ENCODE results near the gene CBLC.

The CBLC gene

DNA sequence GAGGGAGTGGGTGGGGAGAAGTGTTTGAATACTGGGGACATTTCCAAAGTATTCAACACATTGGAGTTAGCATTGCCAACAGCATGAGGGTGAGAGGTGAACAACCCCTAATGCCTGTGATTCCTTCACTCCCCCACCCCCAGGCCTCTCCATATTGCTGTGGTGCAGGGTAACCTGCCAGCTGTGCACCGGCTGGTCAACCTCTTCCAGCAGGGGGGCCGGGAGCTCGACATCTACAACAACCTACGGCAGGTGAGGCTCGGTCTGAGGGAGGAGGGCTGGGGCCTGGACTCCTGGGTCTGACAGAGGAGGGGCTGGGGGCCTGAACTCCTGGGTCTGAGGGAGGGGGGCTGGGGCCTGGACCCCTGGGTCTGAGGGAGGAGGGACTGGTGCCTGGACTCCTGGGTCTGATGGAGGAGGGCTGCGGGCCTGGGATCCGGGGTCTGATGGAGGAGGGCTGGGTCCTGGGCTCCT is 21.6 kb upstream of the CBLC start:
- no peak for DNase-seq (ENCODE audit: low read depth)
- TF ChIP-seq, protein P1, sequence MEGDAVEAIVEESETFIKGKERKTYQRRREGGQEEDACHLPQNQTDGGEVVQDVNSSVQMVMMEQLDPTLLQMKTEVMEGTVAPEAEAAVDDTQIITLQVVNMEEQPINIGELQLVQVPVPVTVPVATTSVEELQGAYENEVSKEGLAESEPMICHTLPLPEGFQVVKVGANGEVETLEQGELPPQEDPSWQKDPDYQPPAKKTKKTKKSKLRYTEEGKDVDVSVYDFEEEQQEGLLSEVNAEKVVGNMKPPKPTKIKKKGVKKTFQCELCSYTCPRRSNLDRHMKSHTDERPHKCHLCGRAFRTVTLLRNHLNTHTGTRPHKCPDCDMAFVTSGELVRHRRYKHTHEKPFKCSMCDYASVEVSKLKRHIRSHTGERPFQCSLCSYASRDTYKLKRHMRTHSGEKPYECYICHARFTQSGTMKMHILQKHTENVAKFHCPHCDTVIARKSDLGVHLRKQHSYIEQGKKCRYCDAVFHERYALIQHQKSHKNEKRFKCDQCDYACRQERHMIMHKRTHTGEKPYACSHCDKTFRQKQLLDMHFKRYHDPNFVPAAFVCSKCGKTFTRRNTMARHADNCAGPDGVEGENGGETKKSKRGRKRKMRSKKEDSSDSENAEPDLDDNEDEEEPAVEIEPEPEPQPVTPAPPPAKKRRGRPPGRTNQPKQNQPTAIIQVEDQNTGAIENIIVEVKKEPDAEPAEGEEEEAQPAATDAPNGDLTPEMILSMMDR (IDR thresholded peaks at IDR 0.05; ENCODE audit: insufficient read depth, low read depth, low read length, missing control alignments): no peak
- H3K4me3 ChIP-seq (ENCODE audit: low read depth, low read length): no peak overlapping the region

GRCh38 chr19:44757057-44757734 is 20.5 kb upstream of the CBLC start:
- no peak overlapping the region for H3K4me3 ChIP-seq (ENCODE audit: low read depth, low read length)
- TF ChIP-seq, protein P1 (IDR thresholded peaks at IDR 0.05; ENCODE audit: insufficient read depth, low read depth, low read length, missing control alignments): no peak
- no peak for DNase-seq (ENCODE audit: low read depth)

GRCh38 chr19:44757735-44758505 is 19.8 kb upstream of the CBLC start:
- TF ChIP-seq, protein P1 (IDR thresholded peaks at IDR 0.05; ENCODE audit: insufficient read depth, low read depth, low read length, missing control alignments): no peak
- DNase-seq (ENCODE audit: low read depth): no peak
- no peak overlapping the region for H3K4me3 ChIP-seq (ENCODE audit: low read depth, low read length)

- DNase-seq (ENCODE audit: low read depth): no peak
- TF ChIP-seq, protein P1 (IDR thresholded peaks at IDR 0.05; ENCODE audit: insufficient read depth, low read depth, low read length, missing control alignments): no peak
- no peak overlapping the region for H3K4me3 ChIP-seq (ENCODE audit: low read depth, low read length)
These were observed 19.1 kb upstream of the CBLC start for GRCh38 chr19:44758596-44758995.

DNA sequence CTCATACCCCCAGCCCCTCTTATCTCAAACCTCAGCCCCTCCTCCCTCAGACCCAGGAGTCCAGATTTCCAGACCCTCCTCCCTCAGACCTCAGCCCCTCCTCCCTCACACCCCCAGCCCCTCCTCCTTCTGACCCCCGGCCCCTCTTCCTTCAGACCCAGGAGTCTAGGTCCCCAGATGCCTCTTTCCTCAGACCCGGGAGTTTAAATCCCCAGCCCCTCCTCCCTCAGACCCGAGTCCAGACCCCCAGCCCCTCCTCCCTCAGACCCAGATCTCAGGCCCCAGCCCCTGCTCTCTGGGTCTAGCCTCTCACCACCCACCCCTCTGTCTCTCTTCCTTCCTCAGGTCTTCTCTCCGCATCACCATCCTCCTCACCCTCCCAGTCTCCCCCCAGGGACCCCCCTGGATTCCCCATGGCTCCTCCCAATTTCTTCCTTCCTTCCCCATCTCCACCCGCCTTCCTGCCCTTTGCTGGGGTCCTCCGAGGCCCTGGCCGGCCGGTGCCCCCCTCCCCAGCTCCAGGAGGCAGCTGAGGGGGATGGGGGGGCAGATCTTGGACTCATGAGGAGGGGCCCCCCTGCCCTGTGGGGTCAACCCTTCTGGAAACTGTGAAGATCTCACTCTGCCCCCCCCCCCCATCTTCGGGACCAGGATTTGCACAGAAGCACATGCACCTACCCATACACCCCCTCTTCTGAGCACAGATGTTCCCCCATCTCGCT is 18.4 kb upstream of the CBLC start:
- no peak overlapping the region for H3K4me3 ChIP-seq (ENCODE audit: low read depth, low read length)
- TF ChIP-seq, protein P1 (IDR thresholded peaks at IDR 0.05; ENCODE audit: insufficient read depth, low read depth, low read length, missing control alignments): no peak
- no peak for DNase-seq (ENCODE audit: low read depth)

DNA sequence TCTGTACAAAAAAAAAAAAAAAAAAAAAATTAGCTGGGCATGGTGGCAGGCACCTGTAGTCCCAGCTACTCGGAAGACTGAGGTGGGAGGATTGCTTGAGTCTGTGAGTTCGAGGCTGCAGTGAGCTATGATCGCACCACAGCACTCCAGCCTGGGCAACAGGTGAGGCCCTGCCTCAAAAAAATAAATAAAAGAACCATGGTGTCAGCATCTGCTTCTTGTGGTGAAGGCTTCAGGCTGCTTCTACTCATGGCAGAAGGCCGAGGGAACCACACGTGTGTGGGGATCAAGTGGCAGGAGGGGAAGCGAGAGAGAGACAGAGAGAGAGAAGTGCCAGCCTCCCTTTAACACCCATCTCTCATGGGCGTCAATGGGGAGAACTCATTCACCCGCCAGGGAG is 15.7 kb upstream of the CBLC start:
- DNase-seq (ENCODE audit: low read depth): no peak
- TF ChIP-seq, protein P1 (IDR thresholded peaks at IDR 0.05; ENCODE audit: insufficient read depth, low read depth, low read length, missing control alignments): no peak
- H3K4me3 ChIP-seq (ENCODE audit: low read depth, low read length): no peak overlapping the region

Data from GM12865 (cell line).